ENCODE data around the gene PDCD4. TPM values are rescaled to one million over a fixed set of nuclear protein-coding genes. Genes with fewer than 3 reads are reported as not detected.

Gene PDCD4
- total RNA-seq, 2 donors from 2014 or later = 307 TPM

DNA sequence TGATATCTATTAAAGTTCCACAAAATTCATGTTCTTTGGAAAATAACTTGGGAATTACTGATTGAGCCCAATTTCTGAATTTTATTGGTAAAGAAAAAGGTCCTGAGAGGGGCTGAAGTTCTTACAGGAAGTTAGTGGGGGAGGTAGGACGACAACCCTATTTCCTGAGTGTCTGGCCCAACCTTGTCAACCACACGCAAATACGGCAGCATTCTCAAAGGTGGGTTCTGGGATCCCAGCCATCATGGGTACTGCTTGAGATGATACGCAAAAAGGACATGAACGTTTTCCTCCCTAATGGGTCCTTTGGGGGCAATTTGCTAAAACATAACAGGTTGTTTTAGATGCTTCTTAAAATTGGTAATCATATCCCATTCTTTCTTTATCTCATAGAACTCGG lies 2.7 kb upstream of the PDCD4 start:
- peaks cover 62% of the 10 kb centered on the region for H3K4me1 Mint-ChIP-seq
- H3K4me3 Mint-ChIP-seq = peak overlapping the region; percentile 92
- H3K9me3 ChIP-seq (ENCODE audit: control insufficient read depth, low read length, poor library complexity, severe bottlenecking) = no peaks in the 10 kb centered on the region
- peak in 2 of 3 donors; percentile 33 to 49 for DNase-seq
- H3K27me3 Mint-ChIP-seq = no peaks in the 10 kb centered on the region
- peaks cover 3% of the 10 kb centered on the region for H3K36me3 Mint-ChIP-seq (ENCODE audit: low read depth)
- peak overlapping the region; percentile 100 for H3K27ac Mint-ChIP-seq
- ATAC-seq = peak; percentile 21

DNA sequence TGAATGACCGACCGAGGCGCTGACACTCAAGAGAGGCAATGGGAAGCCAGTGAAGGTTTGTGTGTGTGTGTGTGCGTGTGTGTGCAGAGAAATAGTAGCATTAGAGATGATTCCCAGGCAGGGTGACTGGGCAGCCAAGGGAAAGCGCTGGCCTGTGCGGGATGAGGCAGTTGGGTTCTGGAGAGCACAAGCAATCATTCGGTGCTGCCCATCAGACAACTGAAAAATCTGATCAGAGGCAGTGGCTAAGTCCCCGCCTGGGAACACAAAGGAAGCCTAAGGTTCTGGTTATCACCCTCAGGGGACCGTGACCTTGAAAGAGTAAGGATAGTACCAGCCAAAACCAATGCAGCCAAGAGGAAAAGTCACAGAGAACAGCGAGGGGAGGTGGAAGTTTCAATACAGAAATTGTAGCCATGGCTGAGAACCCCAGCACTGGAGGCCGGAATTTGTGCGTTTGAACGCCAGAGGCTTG lies 868 bp upstream of the PDCD4 start:
- no peaks in the 10 kb centered on the region for H3K27me3 Mint-ChIP-seq
- H3K4me1 Mint-ChIP-seq = peaks cover 50% of the 10 kb centered on the region
- peak overlapping the region; percentile 100 for H3K27ac Mint-ChIP-seq
- peaks cover 3% of the 10 kb centered on the region for H3K36me3 Mint-ChIP-seq (ENCODE audit: low read depth)
- DNase-seq (no peak), ATAC-seq (no peak)
- H3K4me3 Mint-ChIP-seq = peak overlapping the region; percentile 92
- no peaks in the 10 kb centered on the region for H3K9me3 ChIP-seq (ENCODE audit: control insufficient read depth, low read length, poor library complexity, severe bottlenecking)

DNA sequence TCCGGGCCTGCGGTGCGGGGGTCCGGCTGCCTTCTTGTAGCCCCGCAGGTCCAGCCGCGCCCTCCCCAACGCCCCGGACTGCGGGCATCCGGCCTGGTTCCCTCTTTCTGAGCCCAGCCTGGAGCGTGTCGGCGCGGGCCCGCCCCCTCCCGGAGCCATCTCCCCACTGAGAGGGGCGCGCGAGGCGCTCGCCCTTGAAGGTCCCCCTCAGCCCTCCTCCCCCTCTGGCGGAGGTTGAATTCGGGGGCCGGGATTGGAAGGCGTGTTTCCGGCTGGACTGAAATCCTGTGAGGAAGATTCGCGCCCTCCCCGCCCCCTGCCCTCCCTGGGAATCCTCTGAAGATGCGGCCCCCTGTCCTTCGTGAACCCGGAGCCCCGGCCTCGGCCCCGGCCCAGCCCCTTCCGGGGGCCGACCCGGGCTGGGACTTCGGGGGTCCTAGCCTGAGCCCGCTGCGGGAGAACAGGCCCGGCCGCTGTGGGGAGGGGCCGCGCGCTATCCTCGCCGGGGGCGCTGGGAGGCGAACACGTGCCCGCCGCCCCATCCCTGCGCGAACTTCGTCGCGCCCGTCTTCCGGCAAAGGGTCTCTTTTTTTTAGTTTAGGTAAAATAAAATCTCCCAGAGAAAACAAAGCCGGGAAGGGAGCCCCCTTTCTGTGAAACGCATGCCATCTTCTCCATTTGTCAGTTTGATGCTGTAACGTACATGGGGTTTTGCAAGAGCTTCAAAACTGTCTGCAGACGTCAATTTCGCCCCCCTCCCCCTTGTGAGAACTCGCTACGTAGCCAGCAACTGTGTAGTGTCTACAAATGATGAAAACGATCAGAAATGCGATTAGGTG lies 636 bp downstream of the PDCD4 start:
- no peaks in the 10 kb centered on the region for H3K9me3 ChIP-seq (ENCODE audit: control insufficient read depth, low read length, poor library complexity, severe bottlenecking)
- peak; percentile 75 for ATAC-seq
- Mint-ChIP-seq H3K4me1 (peaks cover 39% of the 10 kb centered on the region), H3K4me3 (peak overlapping the region; percentile 92), H3K27me3 (no peaks in the 10 kb centered on the region), H3K36me3 (ENCODE audit: low read depth) (peaks cover 3% of the 10 kb centered on the region), H3K27ac (peak overlapping the region; percentile 100)
- DNase-seq = peak; percentile 59 to 79 (median 70)

GRCh38 chr10:110872984-110873923 lies 1.5 kb downstream of the PDCD4 start:
- H3K9me3 ChIP-seq (ENCODE audit: control insufficient read depth, low read length, poor library complexity, severe bottlenecking) = no peaks in the 10 kb centered on the region
- Mint-ChIP-seq H3K4me1 (peaks cover 41% of the 10 kb centered on the region), H3K27me3 (no peaks in the 10 kb centered on the region), H3K4me3 (peak overlapping the region; percentile 92), H3K27ac (peak overlapping the region; percentile 100), H3K36me3 (ENCODE audit: low read depth) (peaks cover 3% of the 10 kb centered on the region)
- ATAC-seq (no peak), DNase-seq (no peak)

DNA sequence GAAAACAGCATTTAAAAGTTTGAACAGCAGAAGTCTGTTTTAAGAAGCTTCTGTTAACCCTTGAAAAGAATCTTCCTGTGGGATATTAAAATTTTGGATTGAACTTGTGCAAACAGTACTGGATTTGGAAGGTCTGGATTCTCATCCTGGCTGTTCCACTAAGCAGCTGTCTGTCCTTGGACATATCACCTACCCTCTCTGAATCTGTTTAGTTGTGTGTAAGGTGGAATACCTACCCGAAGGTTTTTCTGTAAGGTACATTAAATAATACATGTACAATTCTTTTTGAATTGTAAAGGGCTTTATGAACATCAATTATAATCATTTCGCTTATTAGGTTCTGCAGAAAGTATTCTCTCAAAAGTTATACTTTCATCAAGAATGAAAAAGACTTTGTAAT lies 2.2 kb downstream of the PDCD4 start:
- H3K36me3 Mint-ChIP-seq (ENCODE audit: low read depth) = peaks cover 6% of the 10 kb centered on the region

DNA sequence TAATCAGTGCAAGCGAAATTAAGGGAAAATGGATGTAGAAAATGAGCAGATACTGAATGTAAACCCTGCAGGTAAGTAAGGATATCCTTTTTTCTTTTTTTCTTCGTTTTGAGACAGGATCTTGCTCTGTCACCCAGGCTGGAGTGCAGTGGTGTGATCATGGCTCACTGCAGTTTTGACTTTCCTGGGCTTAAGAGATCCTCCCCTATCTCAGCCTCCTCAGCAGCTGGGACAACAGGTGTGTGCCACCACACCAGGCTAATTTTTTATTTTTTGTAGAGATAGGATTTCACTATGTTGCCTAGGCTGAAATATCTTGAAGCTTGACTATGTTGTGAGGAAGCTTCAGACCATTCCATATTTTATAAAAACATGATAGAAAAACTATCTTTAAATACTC lies 4.3 kb downstream of the PDCD4 start:
- H3K36me3 Mint-ChIP-seq (ENCODE audit: low read depth) = peaks cover 9% of the 10 kb centered on the region
- peak overlapping the region; percentile 82 for H3K27ac Mint-ChIP-seq

More for the DNA sequence above, 2.2 kb downstream of the PDCD4 start:
- peak overlapping the region; percentile 82 for H3K4me3 Mint-ChIP-seq
- DNase-seq (no peak), ATAC-seq (no peak)
- peaks cover 44% of the 10 kb centered on the region for H3K4me1 Mint-ChIP-seq
- H3K9me3 ChIP-seq (ENCODE audit: control insufficient read depth, low read length, poor library complexity, severe bottlenecking) = no peaks in the 10 kb centered on the region
- H3K27me3 Mint-ChIP-seq = no peaks in the 10 kb centered on the region
- H3K27ac Mint-ChIP-seq = peak overlapping the region; percentile 100

GRCh38 chr10:110876788-110877187 lies 5.1 kb downstream of the PDCD4 start:
- Mint-ChIP-seq H3K36me3 (ENCODE audit: low read depth) (peaks cover 10% of the 10 kb centered on the region), H3K4me1 (peaks cover 40% of the 10 kb centered on the region), H3K27me3 (no peaks in the 10 kb centered on the region), H3K4me3 (no peak overlapping the region), H3K27ac (peak overlapping the region; percentile 93)
- H3K9me3 ChIP-seq (ENCODE audit: control insufficient read depth, low read length, poor library complexity, severe bottlenecking) = no peaks in the 10 kb centered on the region
- DNase-seq (no peak), ATAC-seq (no peak)

More for the DNA sequence above, 4.3 kb downstream of the PDCD4 start:
- Mint-ChIP-seq H3K4me1 (peaks cover 40% of the 10 kb centered on the region), H3K27me3 (no peaks in the 10 kb centered on the region), H3K4me3 (peak overlapping the region; percentile 52)
- no peak for DNase-seq
- ATAC-seq = no peak
- H3K9me3 ChIP-seq (ENCODE audit: control insufficient read depth, low read length, poor library complexity, severe bottlenecking) = no peaks in the 10 kb centered on the region

- no peak for DNase-seq
- Mint-ChIP-seq H3K27ac (peak overlapping the region; percentile 93), H3K27me3 (no peaks in the 10 kb centered on the region), H3K4me1 (peaks cover 54% of the 10 kb centered on the region), H3K36me3 (ENCODE audit: low read depth) (peaks cover 13% of the 10 kb centered on the region), H3K4me3 (peak overlapping the region; percentile 41)
- peak; percentile 21 for ATAC-seq
- no peaks in the 10 kb centered on the region for H3K9me3 ChIP-seq (ENCODE audit: control insufficient read depth, low read length, poor library complexity, severe bottlenecking)
Measured at GRCh38 chr10:110880012-110880411, 8.3 kb downstream of the PDCD4 start.

GRCh38 chr10:110881247-110881646 lies 9.5 kb downstream of the PDCD4 start:
- Mint-ChIP-seq H3K36me3 (ENCODE audit: low read depth) (peaks cover 17% of the 10 kb centered on the region), H3K4me1 (peaks cover 57% of the 10 kb centered on the region), H3K27me3 (no peaks in the 10 kb centered on the region), H3K27ac (peak overlapping the region; percentile 93), H3K4me3 (peak overlapping the region; percentile 53)
- H3K9me3 ChIP-seq (ENCODE audit: control insufficient read depth, low read length, poor library complexity, severe bottlenecking) = no peaks in the 10 kb centered on the region
- DNase-seq = no peak
- ATAC-seq = no peak

DNA sequence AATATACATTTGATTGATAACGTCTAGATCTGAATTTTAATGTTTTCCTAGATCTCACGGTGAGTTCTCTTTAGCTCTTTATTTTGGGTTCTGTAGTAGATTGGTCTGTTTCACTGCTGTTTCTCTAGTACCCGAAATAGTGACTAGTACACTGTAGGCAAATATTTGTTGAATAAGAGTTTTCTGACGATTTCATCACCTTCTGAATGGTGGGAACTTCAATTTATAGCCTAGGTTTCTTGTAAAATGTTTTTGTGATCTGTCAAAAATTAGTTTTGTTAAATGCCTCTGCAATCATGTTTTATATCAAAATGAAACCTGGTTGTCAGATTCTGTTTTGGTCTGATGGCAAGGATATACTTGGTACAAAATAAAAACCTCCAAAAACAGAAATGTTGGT lies 10.2 kb downstream of the PDCD4 start:
- ATAC-seq = no peak
- peaks cover 58% of the 10 kb centered on the region for H3K4me1 Mint-ChIP-seq

GRCh38 chr10:110883924-110884323 lies 12.2 kb downstream of the PDCD4 start:
- Mint-ChIP-seq H3K27ac (peak overlapping the region; percentile 81), H3K4me1 (peaks cover 48% of the 10 kb centered on the region), H3K36me3 (ENCODE audit: low read depth) (peaks cover 15% of the 10 kb centered on the region), H3K27me3 (no peaks in the 10 kb centered on the region), H3K4me3 (peak overlapping the region; percentile 71)
- DNase-seq (no peak), ATAC-seq (no peak)
- H3K9me3 ChIP-seq (ENCODE audit: control insufficient read depth, low read length, poor library complexity, severe bottlenecking) = no peaks in the 10 kb centered on the region

More for the DNA sequence above, 10.2 kb downstream of the PDCD4 start:
- Mint-ChIP-seq H3K4me3 (peak overlapping the region; percentile 39), H3K27me3 (no peaks in the 10 kb centered on the region), H3K36me3 (ENCODE audit: low read depth) (peaks cover 18% of the 10 kb centered on the region), H3K27ac (peak overlapping the region; percentile 93)
- DNase-seq = no peak
- H3K9me3 ChIP-seq (ENCODE audit: control insufficient read depth, low read length, poor library complexity, severe bottlenecking) = no peaks in the 10 kb centered on the region

DNA sequence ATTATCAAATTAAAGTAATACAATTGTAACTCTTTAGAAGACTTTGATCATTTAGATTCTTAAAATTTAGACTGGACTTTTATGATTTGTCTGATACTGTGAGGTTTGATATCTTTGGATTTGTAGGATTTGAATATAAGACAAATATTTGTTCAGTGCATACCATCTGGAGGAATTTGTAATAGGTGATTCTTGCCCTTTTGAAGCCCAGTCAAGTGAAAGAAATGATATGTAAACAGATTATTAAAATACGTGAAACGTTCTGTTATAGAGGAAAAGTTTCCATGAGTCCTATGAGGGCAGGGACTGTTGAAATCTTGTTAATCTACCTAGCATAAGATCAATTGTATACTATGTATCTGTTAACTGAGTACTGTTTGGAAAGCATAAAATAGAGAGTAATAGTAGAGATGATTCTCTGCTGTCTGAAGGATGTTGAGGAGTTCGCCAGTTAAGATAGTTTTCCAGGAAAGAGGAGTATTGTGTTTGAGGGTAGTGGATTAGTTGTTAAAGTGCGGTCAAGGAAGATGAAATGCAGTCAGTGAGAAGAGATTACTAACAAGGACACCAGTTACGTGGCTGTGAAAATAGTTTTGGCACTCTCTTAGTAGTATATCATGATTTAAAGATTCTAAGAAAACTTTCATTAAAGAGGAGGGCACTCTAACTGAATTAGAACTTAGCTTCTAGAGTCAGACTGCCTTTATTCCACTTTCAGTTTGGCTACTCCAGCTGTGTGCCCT lies 14.4 kb downstream of the PDCD4 start:
- peak overlapping the region; percentile 63 for H3K4me3 Mint-ChIP-seq
- ATAC-seq (no peak), DNase-seq (no peak)
- peak overlapping the region; percentile 91 for H3K27ac Mint-ChIP-seq
- H3K4me1 Mint-ChIP-seq = peaks cover 41% of the 10 kb centered on the region
- no peaks in the 10 kb centered on the region for H3K9me3 ChIP-seq (ENCODE audit: control insufficient read depth, low read length, poor library complexity, severe bottlenecking)
- H3K27me3 Mint-ChIP-seq = no peaks in the 10 kb centered on the region
- peaks cover 13% of the 10 kb centered on the region for H3K36me3 Mint-ChIP-seq (ENCODE audit: low read depth)

Data from T-helper 17 cell (primary cell).